DMS 273 treated with DMSO at 0.1 percent for 48 hours (cell line): ENCODE data around the gene WEE1.
"Not testable (repeated sequence)": the region's sequence is repeated elsewhere in the genome, so short reads cannot be mapped to it uniquely, and the experiment has no call there.

Source experiments
- DNase-seq: peaks from one replicate; lab custom pipeline; 2025; lab: John Stamatoyannopoulos, UW

The WEE1 gene

GRCh38 chr11:9622353-9622752 lies 48.9 kb downstream of the WEE1 start:
- DNase-seq, result not testable (repeated sequence)

GRCh38 chr11:9623053-9623452 lies 49.6 kb downstream of the WEE1 start:
- DNase-seq, result not testable (repeated sequence)

DNA sequence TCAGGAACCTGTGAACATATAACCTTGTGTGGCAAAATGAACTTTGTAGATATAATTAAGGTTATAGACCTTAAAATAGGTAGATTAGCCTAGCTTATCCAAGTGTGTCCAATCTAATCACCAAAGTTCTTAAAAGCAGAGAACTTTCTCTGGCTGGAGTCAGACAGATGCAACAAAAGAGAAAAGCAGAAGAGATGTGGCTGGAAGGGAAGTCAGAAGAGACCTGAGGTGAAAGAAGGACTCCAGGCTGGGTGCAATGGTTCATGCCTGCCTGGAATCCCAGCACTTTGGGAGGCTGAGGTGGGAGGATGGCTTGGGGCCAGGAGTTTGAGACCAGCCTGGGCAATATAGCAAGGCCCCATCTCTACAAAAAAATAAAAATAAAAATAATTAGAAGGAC lies 51.0 kb downstream of the WEE1 start:
- no peak for DNase-seq

DNA sequence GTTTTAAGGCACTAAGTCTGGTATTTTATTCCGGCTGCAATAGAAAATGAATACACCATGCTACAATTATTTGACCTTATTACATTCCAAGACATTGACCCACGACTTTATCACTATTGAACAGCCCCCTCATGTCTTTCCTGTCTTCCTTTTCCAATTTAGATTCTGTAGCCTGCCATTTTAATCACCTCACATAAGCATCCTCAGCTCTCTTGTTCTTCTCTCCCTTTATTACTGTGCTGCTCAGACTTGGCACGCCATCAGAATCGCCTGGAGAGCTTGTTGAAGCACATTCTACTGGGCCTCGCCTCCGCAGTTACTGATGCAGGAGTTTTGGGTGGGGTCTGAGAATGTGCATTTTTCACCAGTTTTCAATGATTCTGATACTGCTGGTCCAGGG lies 51.7 kb downstream of the WEE1 start:
- DNase-seq, result no peak

DNA sequence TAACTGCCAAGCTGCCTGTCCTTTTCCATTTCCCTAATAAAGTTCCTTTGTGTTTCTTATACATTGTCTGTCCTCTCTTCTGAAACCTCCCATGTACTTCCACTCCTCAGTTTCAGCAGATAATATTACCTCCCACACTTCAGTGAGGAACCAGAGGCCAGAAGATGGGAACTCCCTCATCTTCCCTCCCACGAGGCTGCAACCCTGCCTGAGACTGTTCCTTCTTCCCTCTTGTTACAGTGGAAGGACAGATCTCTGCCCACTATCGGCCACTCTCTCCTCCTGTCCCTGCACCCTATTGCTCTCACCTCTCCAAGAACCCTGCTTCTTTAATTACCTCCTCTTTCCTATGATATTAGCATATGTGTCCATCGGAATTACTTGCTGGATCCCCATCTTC lies 52.3 kb downstream of the WEE1 start:
- DNase-seq, result no peak

DNA sequence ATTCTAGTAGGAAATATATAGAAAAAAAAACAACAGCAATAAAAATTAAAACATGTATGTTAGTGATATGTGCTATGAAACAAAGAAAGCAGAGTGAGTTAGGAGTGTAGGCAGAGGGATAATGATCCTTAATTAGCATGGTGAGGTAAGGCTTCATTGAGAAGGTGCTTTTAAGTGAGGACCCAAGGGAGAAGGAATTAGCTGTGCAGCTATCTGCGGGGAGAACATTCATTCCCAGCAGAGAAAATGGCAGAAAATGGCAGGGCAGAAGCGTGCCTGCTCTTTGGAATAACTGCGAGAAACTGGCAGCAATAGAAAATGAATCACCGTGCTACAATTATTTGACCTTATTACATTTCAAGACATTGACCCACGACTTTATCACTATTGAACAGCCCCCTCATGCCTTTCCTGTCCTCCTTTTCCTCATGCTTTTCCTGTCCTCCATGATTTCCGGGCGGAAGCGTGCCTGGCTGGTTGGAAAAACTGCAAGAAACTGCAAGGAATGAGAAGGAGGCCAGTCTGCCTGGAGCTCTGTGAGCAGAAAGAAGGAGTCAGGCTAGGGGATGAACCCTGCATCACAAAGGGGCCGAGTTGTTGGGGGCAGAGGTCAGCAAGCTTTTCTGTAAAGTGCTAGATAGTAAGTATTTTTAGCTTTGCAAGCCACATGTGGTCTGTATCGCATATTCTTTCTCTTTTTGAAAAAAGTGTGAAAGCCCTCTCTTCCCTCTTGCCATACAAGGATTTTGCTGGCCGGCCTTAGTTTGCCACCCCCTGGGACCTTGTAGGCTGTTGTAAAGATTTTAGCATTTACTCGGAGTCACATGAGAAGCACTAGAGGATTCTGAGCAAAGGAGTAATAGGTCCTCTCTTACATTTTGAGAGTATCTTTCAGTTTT lies 53.3 kb downstream of the WEE1 start:
- no peak for DNase-seq

DNA sequence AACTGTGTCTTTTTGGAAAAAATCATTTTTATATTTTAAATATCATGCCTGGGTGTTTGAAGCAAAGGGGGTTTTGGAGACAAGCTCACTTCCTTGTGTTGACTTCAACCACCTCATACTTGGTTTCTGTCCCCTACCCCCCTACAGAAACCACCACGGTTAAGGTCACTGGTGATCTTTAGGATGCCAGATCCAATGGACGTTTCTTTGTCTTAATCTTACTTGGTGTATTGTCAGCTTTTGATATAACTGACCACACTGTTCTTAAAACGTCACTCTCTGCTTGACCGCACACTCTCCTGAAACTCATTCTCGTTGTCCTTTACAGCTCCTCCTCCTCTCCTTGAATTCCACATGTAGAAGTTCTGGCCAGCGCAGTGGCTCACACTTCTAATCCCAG lies 55.6 kb downstream of the WEE1 start:
- no peak for DNase-seq

DNA sequence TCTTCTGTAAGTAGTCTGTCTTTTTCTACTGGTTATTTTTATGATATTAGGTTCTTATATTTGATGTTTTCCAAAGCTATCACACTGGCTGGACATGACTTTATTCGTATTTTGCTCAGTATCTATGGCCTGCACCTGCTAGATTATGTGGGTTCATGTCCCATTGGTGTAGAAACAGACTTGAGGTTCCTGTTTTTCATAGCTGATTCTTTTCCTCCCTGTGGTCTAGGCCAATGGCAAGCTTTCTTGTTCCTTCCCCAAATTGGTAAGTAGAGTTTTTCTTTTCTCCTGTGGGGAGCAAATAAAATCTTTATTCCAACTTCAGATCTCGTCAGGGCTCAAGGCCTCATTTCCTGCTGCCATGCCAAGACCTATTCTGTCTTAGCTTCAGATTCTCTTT lies 60.2 kb downstream of the WEE1 start:
- DNase-seq, result no peak

DNA sequence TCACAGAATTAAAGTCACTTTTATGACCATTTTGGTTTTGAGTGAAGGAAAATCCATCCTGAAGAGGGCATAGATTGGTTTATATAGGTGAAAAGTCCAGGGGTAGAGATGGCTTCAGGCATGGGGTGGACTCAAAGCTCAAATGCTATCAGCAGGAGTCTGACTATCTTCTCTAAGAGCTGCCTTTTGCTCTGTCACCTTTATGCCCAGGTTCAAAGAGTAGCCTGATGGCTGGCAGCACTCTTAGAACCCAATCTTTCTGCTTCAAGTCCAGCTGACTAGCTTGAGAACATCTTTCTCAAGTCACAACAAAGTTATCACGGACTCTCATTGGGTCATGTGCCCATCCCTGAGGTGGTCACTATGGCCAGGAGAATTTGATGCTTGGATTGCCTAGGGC lies 63.2 kb downstream of the WEE1 start:
- no peak for DNase-seq

DNA sequence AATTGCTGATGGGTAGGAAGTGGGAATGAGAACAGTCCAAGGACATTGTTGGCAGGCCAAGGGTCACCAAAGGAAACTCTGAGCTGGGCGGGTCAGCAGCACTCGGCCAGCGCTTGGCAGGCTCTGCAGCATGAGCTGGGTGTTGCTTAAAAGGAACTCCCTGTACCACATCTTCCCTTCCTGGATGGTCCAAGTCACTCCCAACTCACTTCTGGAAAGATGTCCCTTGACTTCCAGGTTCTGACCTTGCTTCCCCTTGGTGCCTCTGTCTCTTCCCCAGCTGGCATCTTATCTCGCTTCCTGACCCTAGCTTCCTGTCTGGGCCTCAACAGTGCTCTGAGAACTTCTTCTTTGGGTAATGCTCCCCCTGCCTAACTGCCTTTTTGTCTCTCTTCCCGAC lies 65.6 kb downstream of the WEE1 start:
- no peak for DNase-seq
